Natural killer cell (primary cell): ENCODE results near the gene PPP1R14D. TPM values are rescaled to one million over a fixed set of nuclear protein-coding genes. Genes with fewer than 3 reads are reported as not detected.

Source experiments
- ATAC-seq, 3 donors: fragments of 150-1000 bp in 2 of 3; fragments of 200-7000 bp in 1 of 3; cut with Tn5 transposase; 1 replicate in 1 of 3; 2 replicates in 2 of 3; pipeline ENCODE4 v1.10.0; 2021; ENCODE audit warnings: mild to moderate bottlenecking in 2 of 3, moderate library complexity in 2 of 3
- DNase-seq, 2 donors: peaks; one replicate each; pipeline versions ENCODE4 v3.0.0 to v3.0.0-alpha.2; 2013 to 2021; ENCODE audit warnings: mixed read lengths in 1 of 2
- H3K27ac ChIP-seq: one replicate; pipeline ENCODE4 v1.5.1; 2013; ENCODE audit warnings: mild to moderate bottlenecking, low read length
- H3K27me3 ChIP-seq: one replicate; pipeline ENCODE4 v1.6.1; 2013; ENCODE audit warnings: low read length; ENCODE audit not compliant: control insufficient read depth, insufficient read depth
- H3K36me3 ChIP-seq: one replicate; pipeline ENCODE4 v1.6.1; 2013; ENCODE audit warnings: low read length; ENCODE audit not compliant: control insufficient read depth, insufficient read depth
- H3K4me1 ChIP-seq: one replicate; pipeline ENCODE4 v1.6.1; 2013; ENCODE audit warnings: low read length; ENCODE audit not compliant: control insufficient read depth, insufficient read depth
- H3K4me3 ChIP-seq: one replicate; pipeline ENCODE4 v1.5.1; 2013; ENCODE audit warnings: low read length
- H3K9me3 ChIP-seq: one replicate; pipeline ENCODE4 v1.6.1; 2013; ENCODE audit warnings: low read length; ENCODE audit not compliant: control insufficient read depth, insufficient read depth
- H3K27ac Mint-ChIP-seq, 2 donors: one replicate each; pipeline ENCODE4 v1.8.0; 2022; ENCODE audit warnings: mild to moderate bottlenecking in 2 of 2, mixed read lengths in 2 of 2, moderate library complexity in 1 of 2
- H3K27me3 Mint-ChIP-seq, 2 donors: one replicate each; pipeline ENCODE4 v1.8.0; 2022; ENCODE audit warnings: low read depth in 2 of 2, mixed read lengths in 2 of 2
- H3K36me3 Mint-ChIP-seq: one replicate; pipeline ENCODE4 v1.8.0; 2022; ENCODE audit warnings: mixed read lengths
- H3K4me1 Mint-ChIP-seq, 2 donors: one replicate each; pipeline ENCODE4 v1.8.0; 2022; ENCODE audit warnings: mixed read lengths in 2 of 2
- H3K4me3 Mint-ChIP-seq: one replicate; pipeline ENCODE4 v1.8.0; 2022; ENCODE audit warnings: mild to moderate bottlenecking, moderate library complexity, mixed read lengths
- H3K9me3 Mint-ChIP-seq, 2 donors: one replicate each; pipeline ENCODE4 v1.8.0; 2022; ENCODE audit warnings: mixed read lengths in 2 of 2
- CTCF ChIP-seq: fragments of 200-600 bp; IDR thresholded peaks from one replicate; pipeline ENCODE4 v1.8.0; 2022; ENCODE audit warnings: antibody characterized with exemption
- WGBS: methylation state at CpG from one replicate; pipeline ENCODE4 v1.1.7; 2013; ENCODE audit warnings: missing lambda C conversion rate; ENCODE audit not compliant: insufficient coverage; 5-methylcytosine and 5-hydroxymethylcytosine counted together
- intact Hi-C: fragments of 100-400 bp; cut with micrococcal nuclease; formaldehyde crosslinking; loops from one replicate; pipeline ENCODE4 v1.14.2; 2022
- total RNA-seq, 4 donors: library from RNA; stranded (reverse); fragments of 120-200 nt in 1 of 4; gene quantifications; one replicate each; pipeline versions ENCODE4 v1.2.3 to v1.2.4, GENCODE V29; 2013 to 2022

PPP1R14D gene
- total RNA-seq, 3 donors from 2014 or later (not counting 1 experiment from before 2014, with no cell fraction given), result not detected

- H3K4me3 ChIP-seq, result no peak within 1 kb of the TSS
- peaks cover 53% of the 10 kb centered on the region for H3K4me1 ChIP-seq
- 25% methylated on average over 28 of the region's 28 CpGs for whole genome bisulfite sequencing
- Mint-ChIP-seq H3K36me3 (peaks cover 2% of the 10 kb centered on the region), H3K27me3 (no peaks in the 10 kb centered on the region), H3K9me3 (no peaks in the 10 kb centered on the region), H3K4me1 (peaks cover 42 to 52% of the 10 kb centered on the region in 2 donors), H3K4me3 (peak within 1 kb of the TSS; percentile 77), H3K27ac (peak within 1 kb of the TSS; percentile 86 to 96)
- no peaks in the 10 kb centered on the region for H3K9me3 ChIP-seq
- no peaks in the 10 kb centered on the region for H3K27me3 ChIP-seq
- ATAC-seq (peak; percentile 58 to 79 (median 64)), DNase-seq (peak; percentile 57 to 61)
- peak within 1 kb of the TSS; percentile 60 for H3K27ac ChIP-seq
- no peak for TF ChIP-seq CTCF
- intact Hi-C loops, result no loop called here
- peaks cover 30% of the 10 kb centered on the region for H3K36me3 ChIP-seq
Observed at GRCh38 chr15:40769274-40770146, 59.0 kb downstream of the PPP1R14D start, which contains the start of gene C15orf62. Gene C15orf62 (plus strand): TSS chr15:40769980. CDS start chr15:40770496, 516 bp downstream.

GRCh38 chr15:40768521-40769273 lies 59.8 kb downstream of the PPP1R14D start:
- intact Hi-C loops, result no loop called here
- no peaks in the 10 kb centered on the region for H3K9me3 Mint-ChIP-seq
- ATAC-seq (peak in 1 of 3 donors; percentile 5), DNase-seq (no peak)
- no peak overlapping the region for H3K4me3 ChIP-seq
- H3K27me3 Mint-ChIP-seq, result no peaks in the 10 kb centered on the region
- peaks cover 42 to 59% of the 10 kb centered on the region in 2 donors for H3K4me1 Mint-ChIP-seq
- no peak for TF ChIP-seq CTCF
- no peaks in the 10 kb centered on the region for H3K27me3 ChIP-seq
- peaks cover 60% of the 10 kb centered on the region for H3K4me1 ChIP-seq
- H3K4me3 Mint-ChIP-seq, result peak overlapping the region; percentile 72
- no peaks in the 10 kb centered on the region for H3K9me3 ChIP-seq
- H3K36me3 Mint-ChIP-seq, result no peaks in the 10 kb centered on the region
- peak overlapping the region; percentile 86 to 96 for H3K27ac Mint-ChIP-seq
- peak overlapping the region; percentile 60 for H3K27ac ChIP-seq
- H3K36me3 ChIP-seq, result peaks cover 22% of the 10 kb centered on the region
- 57% methylated on average over 21 of the region's 21 CpGs for WGBS

- no peak for DNase-seq
- H3K36me3 ChIP-seq, result peaks cover 16% of the 10 kb centered on the region
- TF ChIP-seq CTCF, result no peak
- Mint-ChIP-seq H3K27me3 (no peaks in the 10 kb centered on the region), H3K36me3 (no peaks in the 10 kb centered on the region), H3K4me1 (peaks cover 42 to 64% of the 10 kb centered on the region in 2 donors), H3K9me3 (no peaks in the 10 kb centered on the region), H3K27ac (peak overlapping the region; percentile 86 to 96), H3K4me3 (no peak overlapping the region)
- no peak overlapping the region for H3K4me3 ChIP-seq
- ATAC-seq, result no peak
- H3K9me3 ChIP-seq, result no peaks in the 10 kb centered on the region
- peaks cover 67% of the 10 kb centered on the region for H3K4me1 ChIP-seq
- peak overlapping the region; percentile 60 for H3K27ac ChIP-seq
- intact Hi-C loops, result no loop called here
- WGBS, result 95% methylated on average over 28 of the region's 29 CpGs
- H3K27me3 ChIP-seq, result no peaks in the 10 kb centered on the region
Observed at GRCh38 chr15:40767838-40768500, 60.5 kb downstream of the PPP1R14D start.
